Naive thymus-derived CD4-positive, alpha-beta T cell (primary cell): Measurements from ENCODE around the gene DPP7. TPM values are rescaled to one million over a fixed set of nuclear protein-coding genes. Genes with fewer than 3 reads are reported as not detected.
A peak's percentile ranks its signal among the peaks of the same experiment; 100 is the strongest.

Source experiments
- ATAC-seq: fragments of 150-1000 bp; cut with Tn5 transposase; 2 replicates; pipeline ENCODE4 v1.10.0; 2021; ENCODE audit warnings: mild to moderate bottlenecking, moderate library complexity
- CTCF ChIA-PET: fragments of 350-600 bp; sonication (Branson Sonifier 250); formaldehyde crosslinking; loops from one replicate; lab custom pipeline; 2021; ENCODE audit warnings: antibody characterized with exemption; lab: Charles Lee
- POLR2A ChIA-PET: fragments of 350-600 bp; sonication (Branson Sonifier 250); formaldehyde crosslinking; loops from one replicate; lab custom pipeline; 2021; ENCODE audit warnings: antibody characterized with exemption, inconsistent platforms; lab: Charles Lee
- DNase-seq, 9 donors: peaks; one replicate each; pipeline versions ENCODE4 v3.0.0 to v3.0.0-alpha.2; 2020 to 2022; ENCODE audit warnings: mixed read lengths in 1 of 9
- H3K27ac ChIP-seq: one replicate; pipeline ENCODE4 v1.7.0; 2013; ENCODE audit warnings: mild to moderate bottlenecking, low read depth, low read length, moderate library complexity
- H3K27me3 ChIP-seq, 2 donors: one replicate each; pipeline ENCODE4 v1.7.0; 2013; ENCODE audit warnings: low read length in 2 of 2, mild to moderate bottlenecking in 2 of 2, moderate library complexity in 2 of 2; ENCODE audit not compliant: control insufficient read depth in 2 of 2, insufficient read depth in 2 of 2
- H3K36me3 ChIP-seq, 3 experiments: 1 replicate in 2 of 3; 2 replicates in 1 of 3; pipeline ENCODE4 v1.7.0; 2013; ENCODE audit warnings: low read length in 3 of 3, mild to moderate bottlenecking in 3 of 3, moderate library complexity in 1 of 3; ENCODE audit not compliant: insufficient read depth in 3 of 3, control insufficient read depth in 2 of 3
- H3K4me1 ChIP-seq, 2 donors: one replicate each; pipeline ENCODE4 v1.7.0; 2013; ENCODE audit warnings: low read length in 2 of 2, mild to moderate bottlenecking in 2 of 2, moderate library complexity in 1 of 2; ENCODE audit not compliant: control insufficient read depth in 2 of 2, insufficient read depth in 2 of 2
- H3K4me3 ChIP-seq: 2 replicates; pipeline ENCODE4 v1.7.0; 2013; ENCODE audit warnings: mild to moderate bottlenecking, low read length
- H3K9me3 ChIP-seq, 3 experiments: 1 replicate in 2 of 3; 2 replicates in 1 of 3; pipeline ENCODE4 v1.7.0; 2013; ENCODE audit warnings: low read length in 3 of 3; ENCODE audit not compliant: control insufficient read depth in 2 of 3
- H3K27ac Mint-ChIP-seq, 9 donors: one replicate each; pipeline ENCODE4 v1.8.0; 2020 to 2022; ENCODE audit warnings: mixed read lengths in 9 of 9, mild to moderate bottlenecking in 8 of 9, moderate library complexity in 5 of 9, inconsistent platforms in 2 of 9
- H3K27me3 Mint-ChIP-seq, 5 donors: one replicate each; pipeline ENCODE4 v1.8.0; 2021 to 2022; ENCODE audit warnings: mixed read lengths in 5 of 5, mild to moderate bottlenecking in 1 of 5
- H3K36me3 Mint-ChIP-seq, 5 donors: one replicate each; pipeline ENCODE4 v1.8.0; 2020 to 2022; ENCODE audit warnings: mixed read lengths in 5 of 5, mild to moderate bottlenecking in 3 of 5, inconsistent platforms in 1 of 5
- H3K4me1 Mint-ChIP-seq, 7 donors: one replicate each; pipeline ENCODE4 v1.8.0; 2020 to 2022; ENCODE audit warnings: mixed read lengths in 7 of 7, mild to moderate bottlenecking in 3 of 7, inconsistent platforms in 1 of 7
- H3K4me3 Mint-ChIP-seq, 10 donors: one replicate each; pipeline ENCODE4 v1.8.0; 2020 to 2022; ENCODE audit warnings: mild to moderate bottlenecking in 10 of 10, mixed read lengths in 10 of 10, moderate library complexity in 6 of 10, inconsistent platforms in 2 of 10
- H3K9me3 Mint-ChIP-seq, 11 donors: one replicate each; pipeline ENCODE4 v1.8.0; 2020 to 2022; ENCODE audit warnings: mixed read lengths in 11 of 11, mild to moderate bottlenecking in 4 of 11, inconsistent platforms in 1 of 11, moderate library complexity in 1 of 11
- intact Hi-C, 2 donors: fragments of 100-400 bp; cut with micrococcal nuclease; formaldehyde crosslinking; loops; one replicate each; pipeline ENCODE4 v1.15.1; 2023
- polyA plus RNA-seq, 2 donors: library from polyadenylated mRNA; unstranded; fragments of 300-500 nt; fragmentation: Illumina TruSeq; gene quantifications; one replicate each; pipeline ENCODE4 v1.2.3, GENCODE V29; 2021
- total RNA-seq, 6 experiments: library from RNA in 5 of 6; stranded (reverse) in 5 of 6; gene quantifications; 1 replicate in 5 of 6; 2 replicates in 1 of 6; pipeline ENCODE4 v1.2.3 and lab custom pipeline; 2021 to 2026

Gene DPP7
- total and polyA plus RNA-seq, 7 experiments from 2014 or later = 86.9 to 328 (median 270) TPM

DNA sequence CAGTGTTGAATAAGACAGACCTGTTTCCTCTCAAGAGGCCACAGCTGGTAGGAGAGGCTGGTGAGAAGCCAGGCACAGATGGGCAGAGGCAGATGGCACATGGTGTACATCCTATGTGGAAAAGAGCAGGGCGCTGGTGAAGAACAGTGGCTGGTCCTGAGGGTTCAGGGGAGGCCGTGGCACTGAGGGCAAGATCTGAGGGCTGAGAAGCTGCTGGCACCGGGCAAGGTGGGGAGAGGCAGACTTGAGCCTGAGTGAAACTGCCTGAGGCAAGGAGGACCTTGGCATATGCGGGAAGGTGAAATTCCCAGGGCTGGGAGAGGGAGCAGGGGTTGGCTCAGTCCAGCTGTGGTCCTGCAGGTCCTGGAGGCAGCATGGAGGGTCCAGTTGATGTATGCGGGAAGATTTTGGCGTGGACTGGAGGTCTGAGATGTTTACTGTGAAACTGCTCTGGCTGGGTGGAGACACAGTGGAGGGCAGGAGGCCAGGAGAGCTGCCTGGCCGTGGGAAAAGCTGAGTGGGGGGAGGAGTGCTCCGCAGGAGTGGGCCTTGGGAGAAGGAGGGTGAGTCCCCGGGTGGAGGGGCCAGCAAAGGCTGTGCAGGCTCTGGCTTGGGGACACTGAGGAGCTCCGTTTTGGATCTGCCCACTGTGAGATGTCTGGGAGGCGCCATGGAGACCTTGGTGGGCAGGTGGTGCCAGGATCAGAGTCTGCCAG lies 25.1 kb downstream of the DPP7 start:
- H3K36me3 Mint-ChIP-seq = peaks cover 5 to 18% (median 8%) of the 10 kb centered on the region in 5 donors
- no peak for DNase-seq
- H3K27me3 Mint-ChIP-seq = no peaks in the 10 kb centered on the region
- POLR2A ChIA-PET = interaction anchor here (0.9 to 4.5 kb wide), 2 partner anchors 20 to 147 kb away, joined by 3 to 70 read pairs; partner anchors contain the start of gene SAPCD2
- H3K9me3 Mint-ChIP-seq = peaks cover 0 to 2% (median 0%) of the 10 kb centered on the region in 11 donors
- peaks cover 26 to 42% (median 34%) of the 10 kb centered on the region in 7 donors for H3K4me1 Mint-ChIP-seq
- ATAC-seq = no peak
- CTCF ChIA-PET = no interaction called here
- Histone ChIP-seq H3K4me1 (peaks cover 18% of the 10 kb centered on the region in 2 donors), H3K36me3 (peaks cover 0 to 36% (median 0%) of the 10 kb centered on the region in 3 experiments), H3K27ac (no peak overlapping the region), H3K9me3 (no peaks in the 10 kb centered on the region), H3K27me3 (no peaks in the 10 kb centered on the region), H3K4me3 (no peak overlapping the region)
- H3K4me3 Mint-ChIP-seq = peak overlapping the region in 1 of 10 donors; percentile 68
- intact Hi-C loops = loop anchor here in 1 of 2 donors (5.0 kb wide), 4 partner anchors 202 to 677 kb away; partner anchors contain the start of genes ENTR1, PHPT1, PMPCA and SEC16A
- H3K27ac Mint-ChIP-seq = peak overlapping the region in 5 of 9 donors; percentile 41 to 89 (median 56)

DNA sequence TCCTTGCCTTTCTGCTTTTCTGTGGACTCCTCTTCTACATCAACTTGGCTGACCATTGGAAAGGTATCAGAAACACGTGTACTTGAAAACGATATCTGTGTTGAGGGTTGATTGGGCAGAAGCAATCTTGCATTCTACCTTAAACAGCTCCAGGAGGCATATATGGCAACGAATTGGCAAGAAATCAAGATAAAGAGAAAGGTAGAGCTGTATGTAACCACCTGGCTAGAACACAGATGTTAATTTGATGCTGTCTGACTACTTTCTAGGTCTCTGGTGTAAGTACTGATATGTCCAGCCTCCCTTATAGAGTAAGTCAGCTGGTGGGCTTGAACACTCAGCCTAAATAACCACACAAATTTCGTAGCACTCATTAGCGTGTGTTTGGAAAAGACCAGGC lies 26.4 kb downstream of the DPP7 start:
- no peaks in the 10 kb centered on the region for H3K9me3 ChIP-seq
- peaks cover 0 to 2% (median 0%) of the 10 kb centered on the region in 11 donors for H3K9me3 Mint-ChIP-seq
- ATAC-seq (no peak), DNase-seq (no peak)
- H3K4me1 ChIP-seq = peaks cover 18% of the 10 kb centered on the region in 2 donors
- POLR2A ChIA-PET = interaction anchor here (0.7 to 4.5 kb wide), 9 partner anchors 8 to 211 kb away, joined by 3 to 70 read pairs (median 6); partner anchors contain the start of genes DPP7, PAXX, SAPCD2 and TUBB4B
- no peaks in the 10 kb centered on the region for H3K27me3 ChIP-seq
- peak overlapping the region; percentile 72 to 95 (median 93) for H3K27ac Mint-ChIP-seq
- peak overlapping the region; percentile 92 for H3K27ac ChIP-seq
- intact Hi-C loops = loop anchor here in 1 of 2 donors (5.0 kb wide), 4 partner anchors 201 to 676 kb away; partner anchors contain the start of genes ENTR1, PHPT1, PMPCA and SEC16A
- H3K4me3 ChIP-seq = no peak overlapping the region
- H3K36me3 ChIP-seq = peaks cover 0 to 36% (median 0%) of the 10 kb centered on the region in 3 experiments
- H3K27me3 Mint-ChIP-seq = no peaks in the 10 kb centered on the region
- peaks cover 25 to 38% (median 31%) of the 10 kb centered on the region in 7 donors for H3K4me1 Mint-ChIP-seq
- CTCF ChIA-PET = interaction anchor here (1.4 kb wide), 1 partner anchor 139 kb away, joined by 3 read pairs; the partner anchor contains the start of gene RNF224
- peak overlapping the region; percentile 84 to 94 (median 89) for H3K4me3 Mint-ChIP-seq
- H3K36me3 Mint-ChIP-seq = peaks cover 5 to 18% (median 8%) of the 10 kb centered on the region in 5 donors

DNA sequence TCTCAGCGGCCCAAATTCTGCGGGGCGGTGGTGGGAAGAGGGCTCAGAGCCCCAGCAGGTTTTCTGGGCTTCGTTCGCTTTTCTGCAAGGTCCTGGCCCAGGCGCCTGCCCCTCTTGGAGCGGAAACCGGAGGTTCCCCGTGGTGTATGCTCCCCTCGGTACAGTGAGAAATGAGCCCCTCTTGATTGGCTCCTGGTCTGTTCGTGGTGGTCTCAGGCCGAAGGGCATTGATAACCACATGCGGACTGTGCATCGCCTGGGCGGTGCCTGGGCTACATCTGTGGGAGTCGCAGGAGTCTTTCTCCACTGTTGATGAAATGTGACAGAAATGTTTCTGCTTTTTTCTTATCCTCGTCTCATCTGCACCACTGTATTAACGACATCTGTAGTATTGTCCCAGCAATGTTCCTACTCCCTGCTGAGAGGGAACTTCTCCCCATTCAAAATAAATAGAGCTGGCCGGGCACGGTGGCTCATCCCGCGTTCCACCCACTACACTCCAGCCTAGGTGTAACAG lies 27.1 kb downstream of the DPP7 start:
- Mint-ChIP-seq H3K4me1 (peaks cover 25 to 36% (median 31%) of the 10 kb centered on the region in 7 donors), H3K36me3 (peaks cover 1 to 13% (median 5%) of the 10 kb centered on the region in 5 donors), H3K9me3 (peaks cover 0 to 2% (median 0%) of the 10 kb centered on the region in 11 donors), H3K27ac (peak overlapping the region; percentile 72 to 95 (median 93)), H3K27me3 (no peaks in the 10 kb centered on the region), H3K4me3 (peak overlapping the region; percentile 84 to 94 (median 89))
- DNase-seq (no peak), ATAC-seq (no peak)
- Histone ChIP-seq H3K4me1 (peaks cover 18% of the 10 kb centered on the region in 2 donors), H3K36me3 (peaks cover 0 to 34% (median 0%) of the 10 kb centered on the region in 3 experiments), H3K9me3 (no peaks in the 10 kb centered on the region), H3K4me3 (peak overlapping the region; percentile 63), H3K27me3 (no peaks in the 10 kb centered on the region), H3K27ac (peak overlapping the region; percentile 92)
- ChIA-PET CTCF (interaction anchor here (1.1 to 1.5 kb wide), 5 partner anchors 8 to 149 kb away, joined by 3 to 10 read pairs (median 5); partner anchors contain the start of gene RNF224), POLR2A (interaction anchor here (0.6 to 4.5 kb wide), 18 partner anchors 9 to 297 kb away, joined by 3 to 70 read pairs (median 6); partner anchors contain the start of genes CYSRT1, DPP7, NPDC1 and PAXX)
- intact Hi-C loops = loop anchor here (1.0 to 5.0 kb wide), 6 partner anchors 8 to 675 kb away; partner anchors contain the start of genes ENTR1 (in 1 of the 2), PHPT1 (in 1 of the 2), PMPCA (in 1 of the 2) and SEC16A (in 1 of the 2)

DNA sequence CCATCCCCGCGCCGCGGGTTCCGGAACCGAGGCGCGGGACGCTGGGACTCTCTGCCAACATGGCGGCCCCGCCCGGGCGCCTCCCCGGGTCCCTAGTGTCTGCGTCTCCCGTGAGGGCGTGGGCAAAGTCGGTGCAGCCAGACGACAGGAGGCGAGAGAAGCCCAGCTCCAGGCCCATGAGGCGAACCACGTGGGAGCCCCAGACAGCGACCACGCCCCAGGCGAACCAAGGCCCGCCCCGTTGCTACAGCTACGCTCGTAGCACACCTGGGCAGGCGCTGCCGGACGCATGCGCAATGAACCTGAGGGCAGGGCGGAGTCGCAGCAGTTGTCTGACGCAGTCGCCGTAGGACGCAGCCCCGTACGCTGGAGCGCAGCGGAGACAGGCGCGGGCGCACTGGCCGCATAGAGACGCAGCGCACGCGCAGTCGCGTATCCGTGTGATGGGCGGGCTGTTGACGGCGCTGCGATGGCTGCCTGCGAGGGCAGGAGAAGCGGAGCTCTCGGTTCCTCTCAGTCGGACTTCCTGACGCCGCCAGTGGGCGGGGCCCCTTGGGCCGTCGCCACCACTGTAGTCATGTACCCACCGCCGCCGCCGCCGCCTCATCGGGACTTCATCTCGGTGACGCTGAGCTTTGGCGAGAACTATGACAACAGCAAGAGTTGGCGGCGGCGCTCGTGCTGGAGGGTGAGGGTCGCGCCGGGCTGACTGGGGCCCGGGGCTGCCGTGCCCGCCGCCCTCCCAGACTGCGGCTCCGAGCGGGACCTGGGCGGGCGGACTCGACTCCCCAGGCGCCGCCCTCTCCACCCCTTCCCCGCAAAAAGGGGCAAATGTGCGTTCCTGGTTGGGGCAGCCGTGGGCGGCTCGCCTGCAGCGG lies 27.8 kb downstream of the DPP7 start, which contains the start of gene MAN1B1:
TSS of gene MAN1B1 (plus strand) at position 455 of the 878 bp plus-strand sequence. CDS start at position 470, 15 bp downstream.
- H3K9me3 Mint-ChIP-seq = peaks cover 0 to 2% (median 0%) of the 10 kb centered on the region in 11 donors
- ATAC-seq (peak; percentile 92), DNase-seq (peak; percentile 96 to 100 (median 99))
- H3K27ac Mint-ChIP-seq = peak within 1 kb of the TSS; percentile 92 to 98 (median 95)
- H3K4me1 Mint-ChIP-seq = peaks cover 25 to 34% (median 30%) of the 10 kb centered on the region in 7 donors
- intact Hi-C loops = loop anchor here (1.0 to 5.0 kb wide), 18 partner anchors 9 to 674 kb away; partner anchors contain the start of genes SAPCD2 (in 2 of the 2), TPRN (in 2 of the 2), TUBB4B (in 2 of the 2) and UAP1L1 (in 2 of the 2)
- Histone ChIP-seq H3K4me1 (peaks cover 18% of the 10 kb centered on the region in 2 donors), H3K27ac (peak within 1 kb of the TSS; percentile 92), H3K9me3 (no peaks in the 10 kb centered on the region), H3K36me3 (peaks cover 0 to 37% (median 0%) of the 10 kb centered on the region in 3 experiments), H3K27me3 (no peaks in the 10 kb centered on the region), H3K4me3 (peak within 1 kb of the TSS; percentile 73)
- no peaks in the 10 kb centered on the region for H3K27me3 Mint-ChIP-seq
- ChIA-PET POLR2A (interaction anchor here (0.6 to 4.5 kb wide), 27 partner anchors 10 to 677 kb away, joined by 3 to 70 read pairs (median 4); partner anchors contain the start of genes CYSRT1, DPP7, ENTR1 and NPDC1), CTCF (interaction anchor here (1.1 to 1.5 kb wide), 7 partner anchors 9 to 150 kb away, joined by 3 to 10 read pairs (median 5); partner anchors contain the start of gene RNF224)
- peaks cover 0 to 15% (median 5%) of the 10 kb centered on the region in 5 donors for H3K36me3 Mint-ChIP-seq
- H3K4me3 Mint-ChIP-seq = peak within 1 kb of the TSS; percentile 88 to 96 (median 92)

DNA sequence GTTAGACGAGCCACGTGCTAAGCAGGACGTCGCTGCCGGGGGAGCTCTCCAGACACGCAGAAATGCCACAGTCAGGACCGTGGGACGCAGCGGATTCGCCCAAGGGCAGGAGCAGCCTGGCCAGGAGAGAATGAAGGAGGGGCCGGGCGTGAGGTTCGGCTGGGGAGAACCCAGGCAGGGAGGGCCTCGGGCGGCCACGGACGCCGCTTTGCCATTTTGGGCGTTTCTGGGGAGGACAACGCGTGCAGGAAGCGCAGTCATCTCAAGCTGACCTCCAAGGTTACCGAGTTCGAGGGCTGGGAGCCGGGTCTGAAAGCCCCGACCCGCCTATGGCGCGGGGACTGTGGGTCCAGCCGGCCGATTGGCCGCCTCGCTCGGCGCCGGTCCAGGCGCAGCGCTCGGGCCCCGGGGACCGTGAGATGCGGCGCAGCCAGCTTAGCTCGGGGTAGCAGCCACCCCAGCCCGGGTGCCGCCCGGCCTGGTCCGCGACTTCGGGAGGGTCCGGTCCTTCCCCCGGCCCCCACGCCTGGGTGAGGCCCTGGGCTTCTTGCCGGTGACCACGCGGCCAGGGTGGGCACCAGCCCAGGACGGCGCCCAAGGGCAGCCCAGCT lies 28.5 kb downstream of the DPP7 start:
- H3K36me3 Mint-ChIP-seq = peaks cover 0 to 15% (median 5%) of the 10 kb centered on the region in 5 donors
- no peaks in the 10 kb centered on the region for H3K27me3 Mint-ChIP-seq
- Histone ChIP-seq H3K4me1 (peaks cover 18% of the 10 kb centered on the region in 2 donors), H3K9me3 (no peaks in the 10 kb centered on the region), H3K27me3 (no peaks in the 10 kb centered on the region), H3K27ac (peak overlapping the region; percentile 89), H3K4me3 (peak overlapping the region; percentile 73), H3K36me3 (peaks cover 0 to 37% (median 0%) of the 10 kb centered on the region in 3 experiments)
- H3K4me3 Mint-ChIP-seq = peak overlapping the region; percentile 78 to 96 (median 89)
- ATAC-seq (peak; percentile 0), DNase-seq (peak in 3 of 9 donors; percentile 16 to 57 (median 25))
- H3K27ac Mint-ChIP-seq = peak overlapping the region; percentile 92 to 98 (median 94)
- H3K4me1 Mint-ChIP-seq = peaks cover 25 to 31% (median 30%) of the 10 kb centered on the region in 7 donors
- CTCF ChIA-PET = interaction anchor here (1.2 to 2.2 kb wide), 7 partner anchors 10 to 151 kb away, joined by 4 to 10 read pairs (median 5); partner anchors contain the start of gene SAPCD2
- peaks cover 0 to 2% (median 0%) of the 10 kb centered on the region in 11 donors for H3K9me3 Mint-ChIP-seq
- POLR2A ChIA-PET = interaction anchor here (0.6 to 4.5 kb wide), 23 partner anchors 9 to 676 kb away, joined by 3 to 70 read pairs (median 4); partner anchors contain the start of genes CYSRT1, DPP7, ENTR1 and NPDC1
- intact Hi-C loops = loop anchor here (1.0 to 5.0 kb wide), 18 partner anchors 9 to 674 kb away; partner anchors contain the start of genes SAPCD2 (in 2 of the 2), TPRN (in 2 of the 2), TUBB4B (in 2 of the 2) and UAP1L1 (in 2 of the 2)
